NCI-H524 (cell line): ENCODE measurements around the gene TMEM200A.
A peak's percentile ranks its signal among the peaks of the same experiment; 100 is the strongest.

Source experiments
- DNase-seq, 2 experiments: peaks; one replicate each; lab custom pipeline; 2025; lab: John Stamatoyannopoulos, UW

TMEM200A gene

GRCh38 chr6:130377371-130377770, 11.6 kb downstream of the TMEM200A start:
- DNase-seq, result no peak

- DNase-seq, result no peak
Observed at GRCh38 chr6:130377915-130378314, 12.1 kb downstream of the TMEM200A start.

- DNase-seq, result no peak
Observed at GRCh38 chr6:130379223-130379622, 13.4 kb downstream of the TMEM200A start.

GRCh38 chr6:130381012-130381411, 15.2 kb downstream of the TMEM200A start:
- no peak for DNase-seq

GRCh38 chr6:130381459-130382380, 15.9 kb downstream of the TMEM200A start:
- peak; percentile 42 to 78 for DNase-seq

GRCh38 chr6:130382872-130383490, 17.2 kb downstream of the TMEM200A start:
- peak in 1 of 2 experiments; percentile 66 for DNase-seq

- DNase-seq, result peak in 1 of 2 experiments; percentile 51
Observed at GRCh38 chr6:130385064-130385695, 19.4 kb downstream of the TMEM200A start.

- no peak for DNase-seq
Observed at GRCh38 chr6:130389142-130389541, 23.3 kb downstream of the TMEM200A start.

GRCh38 chr6:130390890-130391289, 25.1 kb downstream of the TMEM200A start:
- no peak for DNase-seq

- no peak for DNase-seq
Observed at GRCh38 chr6:130393306-130393705, 27.5 kb downstream of the TMEM200A start.

GRCh38 chr6:130394246-130394645, 28.4 kb downstream of the TMEM200A start:
- no peak for DNase-seq

GRCh38 chr6:130395164-130395563, 29.3 kb downstream of the TMEM200A start:
- no peak for DNase-seq

- no peak for DNase-seq
Observed at GRCh38 chr6:130396722-130397121, 30.9 kb downstream of the TMEM200A start.

- DNase-seq, result no peak
Observed at GRCh38 chr6:130405549-130405948, 39.7 kb downstream of the TMEM200A start.

- DNase-seq, result no peak
Observed at GRCh38 chr6:130407032-130407431, 41.2 kb downstream of the TMEM200A start.

GRCh38 chr6:130409418-130410100, 43.7 kb downstream of the TMEM200A start:
- DNase-seq, result no peak

GRCh38 chr6:130411481-130411880, 45.7 kb downstream of the TMEM200A start:
- no peak for DNase-seq

GRCh38 chr6:130412556-130413290, 46.9 kb downstream of the TMEM200A start:
- no peak for DNase-seq

- no peak for DNase-seq
Observed at GRCh38 chr6:130417951-130418350, 52.1 kb downstream of the TMEM200A start.

- no peak for DNase-seq
Observed at GRCh38 chr6:130420911-130421310, 55.1 kb downstream of the TMEM200A start.

GRCh38 chr6:130421585-130421984, 55.8 kb downstream of the TMEM200A start:
- no peak for DNase-seq
